KG1 (cell line): ENCODE measurements around the gene CBLL1.

Experiments
- DNase-seq: peaks from one replicate; lab custom pipeline; 2025; lab: John Stamatoyannopoulos, UW

The CBLL1 gene

GRCh38 chr7:107743567-107744344 is at the start of gene CBLL1:
CBLL1 (plus strand) TSS chr7:107744142; CDS start chr7:107744164, 22 bp downstream.
- DNase-seq = peak; percentile 68

GRCh38 chr7:107694386-107694785 is 49.6 kb upstream of the CBLL1 start:
- no peak for DNase-seq

GRCh38 chr7:107696330-107696946 is 47.5 kb upstream of the CBLL1 start:
- DNase-seq = no peak

GRCh38 chr7:107697321-107698049 is 46.5 kb upstream of the CBLL1 start:
- DNase-seq = no peak

GRCh38 chr7:107700570-107700969 is 43.4 kb upstream of the CBLL1 start:
- no peak for DNase-seq

- no peak for DNase-seq
Observed at GRCh38 chr7:107701191-107701590, 42.8 kb upstream of the CBLL1 start.

- no peak for DNase-seq
Observed at GRCh38 chr7:107703219-107703618, 40.7 kb upstream of the CBLL1 start.

GRCh38 chr7:107703872-107704271 is 40.1 kb upstream of the CBLL1 start:
- DNase-seq = no peak

GRCh38 chr7:107708956-107709355 is 35.0 kb upstream of the CBLL1 start:
- DNase-seq = no peak

- no peak for DNase-seq
Observed at GRCh38 chr7:107711301-107711700, 32.6 kb upstream of the CBLL1 start.

- DNase-seq = no peak
Observed at GRCh38 chr7:107712025-107712424, 31.9 kb upstream of the CBLL1 start.

GRCh38 chr7:107712896-107713295 is 31.0 kb upstream of the CBLL1 start:
- no peak for DNase-seq

- no peak for DNase-seq
Observed at GRCh38 chr7:107715531-107715930, 28.4 kb upstream of the CBLL1 start.

- DNase-seq = no peak
Observed at GRCh38 chr7:107718456-107719193, 25.3 kb upstream of the CBLL1 start.

GRCh38 chr7:107721286-107721685 is 22.7 kb upstream of the CBLL1 start:
- DNase-seq = no peak

GRCh38 chr7:107723255-107723654 is 20.7 kb upstream of the CBLL1 start:
- DNase-seq = no peak

GRCh38 chr7:107725138-107725740 is 18.7 kb upstream of the CBLL1 start:
- no peak for DNase-seq

GRCh38 chr7:107726356-107727130 is 17.4 kb upstream of the CBLL1 start:
- DNase-seq = no peak

- DNase-seq = no peak
Observed at GRCh38 chr7:107728276-107728675, 15.7 kb upstream of the CBLL1 start.

GRCh38 chr7:107742678-107743566 is 1.0 kb upstream of the CBLL1 start:
- peak; percentile 68 for DNase-seq
